ENCODE results near the gene ACAA2. TPM values are rescaled to one million over a fixed set of nuclear protein-coding genes. Genes with fewer than 3 reads are reported as not detected.
A peak's percentile ranks its signal among the peaks of the same experiment; 100 is the strongest.

The ACAA2 gene, protein sequence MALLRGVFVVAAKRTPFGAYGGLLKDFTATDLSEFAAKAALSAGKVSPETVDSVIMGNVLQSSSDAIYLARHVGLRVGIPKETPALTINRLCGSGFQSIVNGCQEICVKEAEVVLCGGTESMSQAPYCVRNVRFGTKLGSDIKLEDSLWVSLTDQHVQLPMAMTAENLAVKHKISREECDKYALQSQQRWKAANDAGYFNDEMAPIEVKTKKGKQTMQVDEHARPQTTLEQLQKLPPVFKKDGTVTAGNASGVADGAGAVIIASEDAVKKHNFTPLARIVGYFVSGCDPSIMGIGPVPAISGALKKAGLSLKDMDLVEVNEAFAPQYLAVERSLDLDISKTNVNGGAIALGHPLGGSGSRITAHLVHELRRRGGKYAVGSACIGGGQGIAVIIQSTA
- total RNA-seq (10 to 100 TPM; 40.9 to 52.8 TPM), polyA plus RNA-seq (10 to 100 TPM; 35.2 to 49.0 TPM)
- long read RNA-seq, donor 1, transcript ACAA2-201 (10 exons, 3,350 nt), result major isoform, 23 of 76 reads
- long read RNA-seq, donor 1, partial matches to known transcripts, result 44 of 76 reads
- long read RNA-seq, donor 1, other reads (novel, unspliced or antisense), result 5 of 76 reads
- long read RNA-seq, donor 2, transcript ACAA2-201 (10 exons, 3,350 nt), result major isoform, 8 of 27 reads
- long read RNA-seq, donor 2, partial matches to known transcripts, result 18 of 27 reads
- long read RNA-seq, donor 2, other reads (novel, unspliced or antisense), result 0 of 27 reads
- long read RNA-seq, donor 3, transcript ACAA2-207 (2 exons, 1,850 nt), result minor isoform, 8 of 47 reads
- long read RNA-seq, donor 3, transcript ACAA2-201 (10 exons, 3,350 nt), result major isoform, 12 of 47 reads
- long read RNA-seq, donor 3, partial matches to known transcripts, result 27 of 47 reads
- long read RNA-seq, donor 3, other reads (novel, unspliced or antisense), result 0 of 47 reads
- long read RNA-seq, donor 4, partial matches to known transcripts, result 15 of 22 reads
- long read RNA-seq, donor 4, other reads (novel, unspliced or antisense), result 0 of 22 reads
- long read RNA-seq, donor 5, transcript ACAA2-207 (2 exons, 1,850 nt), result minor isoform, 6 of 81 reads
- long read RNA-seq, donor 5, transcript ACAA2-201 (10 exons, 3,350 nt), result major isoform, 25 of 81 reads
- long read RNA-seq, donor 5, partial matches to known transcripts, result 47 of 81 reads
- long read RNA-seq, donor 5, other reads (novel, unspliced or antisense), result 0 of 81 reads

DNA sequence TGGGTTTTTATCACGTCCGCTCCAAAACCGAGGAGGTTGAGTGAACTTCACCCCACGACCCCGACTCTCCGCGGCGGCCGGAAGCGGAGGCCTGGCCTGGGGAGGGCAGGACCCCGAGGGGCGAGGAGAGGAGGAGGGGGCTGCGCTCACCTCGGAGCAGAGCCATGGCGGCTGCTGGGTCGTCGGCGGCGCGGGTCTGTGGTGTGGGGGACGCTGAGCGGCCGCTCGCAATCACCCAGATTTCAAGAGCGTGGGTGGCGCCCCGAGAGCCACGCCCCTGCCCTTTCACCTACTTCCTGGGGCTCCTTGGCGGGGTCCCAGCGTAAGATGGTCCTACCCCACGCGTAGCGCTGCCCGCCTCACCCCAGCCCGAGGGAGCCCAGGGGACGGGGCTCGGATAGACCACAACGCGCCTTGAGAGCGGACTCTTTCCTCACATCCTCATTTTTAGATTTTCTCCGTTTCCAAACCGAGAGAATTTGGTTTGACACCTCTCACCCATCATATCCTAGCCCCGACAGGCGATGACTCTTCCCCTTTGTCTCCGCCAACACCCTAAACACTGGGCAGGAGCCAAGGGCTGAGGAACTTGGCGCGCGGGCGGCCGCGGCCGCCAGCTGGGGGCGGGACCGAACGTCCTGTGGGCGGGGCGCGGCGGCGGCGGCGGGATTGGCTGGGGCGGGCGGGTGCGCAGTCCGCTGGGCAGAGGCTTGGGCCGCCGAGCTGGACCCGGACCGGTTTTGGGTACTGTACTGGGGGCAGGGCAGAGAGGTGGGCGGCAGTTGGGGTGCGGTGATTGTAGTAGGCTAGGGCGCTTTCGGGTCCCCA is at the start of gene ACAA2:
Gene ACAA2, minus strand, starts transcription at position 215 of the 828 bp plus-strand sequence. Its CDS starts 49 bp downstream, at position 166.
- WGBS, 2 donors, result 0% methylated on average over 61 to 74 of the region's 74 CpGs
- H3K9ac ChIP-seq (ENCODE audit: insufficient read depth in 1 of 2, low read length in 2 of 2), result peak within 1 kb of the TSS; percentile 80 to 96
- TF ChIP-seq, protein P1, sequence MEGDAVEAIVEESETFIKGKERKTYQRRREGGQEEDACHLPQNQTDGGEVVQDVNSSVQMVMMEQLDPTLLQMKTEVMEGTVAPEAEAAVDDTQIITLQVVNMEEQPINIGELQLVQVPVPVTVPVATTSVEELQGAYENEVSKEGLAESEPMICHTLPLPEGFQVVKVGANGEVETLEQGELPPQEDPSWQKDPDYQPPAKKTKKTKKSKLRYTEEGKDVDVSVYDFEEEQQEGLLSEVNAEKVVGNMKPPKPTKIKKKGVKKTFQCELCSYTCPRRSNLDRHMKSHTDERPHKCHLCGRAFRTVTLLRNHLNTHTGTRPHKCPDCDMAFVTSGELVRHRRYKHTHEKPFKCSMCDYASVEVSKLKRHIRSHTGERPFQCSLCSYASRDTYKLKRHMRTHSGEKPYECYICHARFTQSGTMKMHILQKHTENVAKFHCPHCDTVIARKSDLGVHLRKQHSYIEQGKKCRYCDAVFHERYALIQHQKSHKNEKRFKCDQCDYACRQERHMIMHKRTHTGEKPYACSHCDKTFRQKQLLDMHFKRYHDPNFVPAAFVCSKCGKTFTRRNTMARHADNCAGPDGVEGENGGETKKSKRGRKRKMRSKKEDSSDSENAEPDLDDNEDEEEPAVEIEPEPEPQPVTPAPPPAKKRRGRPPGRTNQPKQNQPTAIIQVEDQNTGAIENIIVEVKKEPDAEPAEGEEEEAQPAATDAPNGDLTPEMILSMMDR (IDR thresholded peaks at IDR 0.05; ENCODE audit: control extremely low read depth, extremely low read depth), result no peak
- peaks cover 3 to 22% (median 9%) of the 10 kb centered on the region in 5 donors for H3K4me1 ChIP-seq (ENCODE audit: control insufficient read depth in 5 of 5, insufficient read depth in 5 of 5, low read length in 5 of 5)
- ATAC-seq (ENCODE audit: insufficient read depth, low FRiP score), result peak; percentile 96
- H3K27me3 ChIP-seq (ENCODE audit: control insufficient read depth in 3 of 3, insufficient read depth in 3 of 3, low read length in 2 of 3), result no peaks in the 10 kb centered on the region
- peak within 1 kb of the TSS; percentile 69 for H3K4me3 ChIP-seq
- peak within 1 kb of the TSS; percentile 92 to 99 for H3K27ac ChIP-seq (ENCODE audit: low read depth in 1 of 2, low read length in 1 of 2)
- H3K36me3 ChIP-seq (ENCODE audit: control insufficient read depth in 4 of 4, insufficient read depth in 4 of 4, low read length in 4 of 4), result no peaks in the 10 kb centered on the region
- H3K9me3 ChIP-seq (ENCODE audit: control insufficient read depth in 4 of 4, insufficient read depth in 3 of 4, low read length in 3 of 4), result peaks cover 0 to 4% (median 2%) of the 10 kb centered on the region in 4 donors
- peak; percentile 93 to 94 (median 93) for DNase-seq

DNA sequence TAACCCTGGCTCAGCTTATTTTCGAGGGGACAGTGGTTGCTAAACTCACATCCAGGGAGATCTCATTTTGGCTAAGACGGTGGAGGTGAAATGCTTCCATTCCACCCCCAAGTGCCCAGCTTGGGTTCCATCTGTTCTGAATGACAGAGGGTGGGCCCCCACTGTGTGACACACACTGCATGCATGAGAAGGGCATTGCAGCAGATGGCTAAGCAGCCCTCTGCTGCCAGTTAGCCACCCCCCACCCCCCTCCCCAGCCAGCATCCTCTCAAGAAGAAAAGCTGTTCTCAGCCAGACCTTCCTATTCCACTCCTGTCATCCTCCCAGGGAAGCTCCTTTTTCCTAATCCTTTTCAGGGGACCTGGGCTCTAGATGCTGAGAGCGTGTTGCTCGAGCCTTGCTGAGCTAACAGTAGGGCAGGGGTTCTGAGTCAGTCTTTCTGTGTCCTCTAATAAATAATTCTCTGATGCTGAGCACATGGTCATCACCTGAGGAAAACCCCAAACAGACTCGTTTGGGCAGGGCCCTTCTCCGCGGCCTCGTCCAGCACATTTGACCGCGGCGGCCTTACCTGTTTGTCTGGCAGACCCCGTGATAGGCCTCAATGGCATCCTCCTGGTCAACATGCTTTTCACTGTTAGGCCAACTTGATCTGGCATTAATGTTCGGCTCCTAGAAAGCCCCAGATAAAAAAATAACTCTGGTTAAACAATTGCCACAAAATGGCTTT is 49.5 kb upstream of the ACAA2 start:
- 88 to 90% methylated on average over 13 of the region's 13 CpGs for WGBS, 2 donors

More for the DNA sequence above, 49.5 kb upstream of the ACAA2 start:
- TF ChIP-seq, protein P1 (IDR thresholded peaks at IDR 0.05; ENCODE audit: control extremely low read depth, extremely low read depth), result no peak
- no peak overlapping the region for H3K4me3 ChIP-seq
- H3K27me3 ChIP-seq (ENCODE audit: control insufficient read depth in 3 of 3, insufficient read depth in 3 of 3, low read length in 2 of 3), result no peaks in the 10 kb centered on the region
- H3K27ac ChIP-seq (ENCODE audit: low read depth in 1 of 2, low read length in 1 of 2), result no peak overlapping the region
- no peak overlapping the region for H3K9ac ChIP-seq (ENCODE audit: insufficient read depth in 1 of 2, low read length in 2 of 2)
- DNase-seq (no peak), ATAC-seq (ENCODE audit: insufficient read depth, low FRiP score) (no peak)
- H3K4me1 ChIP-seq (ENCODE audit: control insufficient read depth in 5 of 5, insufficient read depth in 5 of 5, low read length in 5 of 5), result peaks cover 0 to 8% (median 0%) of the 10 kb centered on the region in 5 donors
- no peaks in the 10 kb centered on the region for H3K9me3 ChIP-seq (ENCODE audit: control insufficient read depth in 4 of 4, insufficient read depth in 3 of 4, low read length in 3 of 4)
- peaks cover 0 to 4% (median 0%) of the 10 kb centered on the region in 4 donors for H3K36me3 ChIP-seq (ENCODE audit: control insufficient read depth in 4 of 4, insufficient read depth in 4 of 4, low read length in 4 of 4)
